Stimulated activated CD4-positive, alpha-beta T cell treated with anti-CD3 and anti-CD28 coated beads, TNF-alpha, amount 100 ng/mL, for 1 hour (primary cell): ENCODE results near the gene DIP2C.

ENCODE experiments used
- DNase-seq, 3 donors: peaks; one replicate each; pipeline ENCODE4 v3.0.0-alpha.2; 2020; ENCODE audit warnings: low read depth in 3 of 3, low spot score in 1 of 3

The DIP2C gene

GRCh38 chr10:557792-558328 is 131.6 kb downstream of the DIP2C start:
- DNase-seq: no peak

GRCh38 chr10:556971-557637 is 132.4 kb downstream of the DIP2C start:
- no peak for DNase-seq

DNA sequence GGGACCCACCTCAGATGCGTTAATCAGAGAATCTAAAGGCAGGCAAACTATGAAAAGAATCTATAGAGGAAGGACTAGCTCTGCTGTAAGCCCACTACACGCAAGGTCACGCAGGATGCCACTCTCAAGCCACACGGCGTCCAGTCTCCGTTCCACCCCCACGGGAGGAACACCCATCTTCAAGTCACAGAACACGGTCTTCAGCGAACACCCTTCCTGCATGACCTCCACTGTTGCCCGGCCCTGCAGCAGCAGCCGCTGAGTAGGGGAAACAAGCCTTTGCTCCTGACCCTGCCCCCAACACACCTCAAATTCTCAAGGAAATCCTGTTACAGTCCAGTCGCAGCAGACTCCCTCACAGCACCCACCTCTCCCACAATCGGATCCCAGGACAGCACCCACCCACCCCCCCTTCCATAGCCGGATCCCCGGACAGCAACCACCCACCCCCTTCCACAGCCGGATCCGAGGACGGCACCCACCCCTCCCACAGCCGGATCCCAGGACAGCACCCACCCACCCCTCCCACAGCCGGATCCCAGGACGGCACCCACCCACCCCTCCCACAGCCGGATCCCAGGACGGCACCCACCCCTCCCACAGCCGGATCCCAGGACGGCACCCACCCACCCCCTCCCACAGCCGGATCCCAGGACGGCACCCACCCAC is 133.7 kb downstream of the DIP2C start:
- no peak for DNase-seq

GRCh38 chr10:555281-555680 is 134.2 kb downstream of the DIP2C start:
- DNase-seq: no peak

- no peak for DNase-seq
Observed at GRCh38 chr10:554182-554848, 135.2 kb downstream of the DIP2C start.

DNA sequence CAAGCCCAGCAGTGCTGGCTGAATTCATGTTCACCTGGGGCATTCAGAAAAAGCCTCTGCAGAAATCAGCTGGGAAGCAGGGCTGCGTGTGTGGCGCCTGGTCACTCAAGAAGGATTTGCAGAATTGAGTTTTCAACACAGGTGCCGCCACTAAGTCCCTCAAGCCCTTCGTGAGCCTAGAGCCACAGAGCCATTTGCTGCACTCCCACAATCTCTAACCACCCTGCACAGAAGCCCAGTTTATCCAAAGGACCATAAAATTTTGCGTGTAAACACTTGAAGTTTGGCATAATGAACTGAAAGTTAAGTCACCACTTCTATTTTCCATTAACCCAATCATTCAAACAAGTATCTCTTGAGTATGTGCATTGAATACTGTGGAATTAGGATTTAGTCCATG is 136.2 kb downstream of the DIP2C start:
- DNase-seq: no peak

DNA sequence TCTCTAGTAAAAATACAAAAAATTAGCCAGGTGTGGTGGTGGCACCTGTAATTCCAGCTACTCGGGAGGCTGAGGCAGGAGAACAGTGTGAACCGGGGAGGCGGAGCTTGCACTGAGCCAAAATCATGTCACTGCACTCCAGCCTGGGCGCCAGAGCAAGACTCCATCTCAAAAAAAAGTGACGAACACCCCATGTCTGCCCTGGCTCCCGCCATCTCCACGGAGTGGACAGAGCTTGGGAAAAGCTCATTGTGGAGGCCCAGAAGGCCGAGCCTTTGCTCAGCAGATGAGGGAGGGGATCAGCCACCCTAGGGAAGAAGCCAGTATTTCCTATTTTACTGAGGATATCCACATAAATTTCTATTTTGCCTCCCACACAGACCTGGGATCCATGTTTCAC is 136.8 kb downstream of the DIP2C start:
- no peak for DNase-seq

GRCh38 chr10:551373-552252 is 137.9 kb downstream of the DIP2C start:
- DNase-seq: no peak

DNA sequence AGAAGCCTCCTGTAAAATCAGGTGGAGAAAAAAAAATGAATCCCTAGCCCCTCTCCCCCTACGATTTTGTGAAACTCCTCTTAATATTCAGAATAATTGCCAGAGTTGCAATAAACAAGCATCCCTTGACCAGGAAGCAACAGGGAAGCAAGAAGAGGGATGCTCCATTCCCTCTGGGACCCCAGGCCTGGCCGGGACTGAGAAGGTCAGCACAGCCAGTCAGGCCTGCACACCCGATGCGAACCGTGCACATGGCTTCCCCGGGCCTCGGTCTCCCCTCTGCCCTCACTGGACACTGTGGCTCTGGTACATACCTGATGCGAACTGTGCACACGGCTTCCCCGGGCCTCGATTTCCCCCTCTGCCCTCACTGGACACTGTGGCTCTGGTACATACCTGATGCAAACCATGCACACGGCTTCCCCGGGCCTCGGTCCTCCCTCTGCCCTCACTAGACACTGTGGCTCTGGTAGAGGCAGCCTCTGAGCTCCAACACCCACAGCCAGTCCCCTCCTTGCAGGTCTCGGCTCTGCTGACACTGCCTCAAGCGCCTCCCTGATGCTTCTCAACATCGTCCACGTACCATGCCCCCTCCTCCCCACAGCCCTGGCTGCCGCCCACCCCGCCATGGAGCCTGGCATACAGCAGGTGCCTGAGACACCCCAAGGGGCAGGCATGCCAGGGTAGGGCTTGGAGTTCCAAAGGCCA is 138.6 kb downstream of the DIP2C start:
- no peak for DNase-seq

DNA sequence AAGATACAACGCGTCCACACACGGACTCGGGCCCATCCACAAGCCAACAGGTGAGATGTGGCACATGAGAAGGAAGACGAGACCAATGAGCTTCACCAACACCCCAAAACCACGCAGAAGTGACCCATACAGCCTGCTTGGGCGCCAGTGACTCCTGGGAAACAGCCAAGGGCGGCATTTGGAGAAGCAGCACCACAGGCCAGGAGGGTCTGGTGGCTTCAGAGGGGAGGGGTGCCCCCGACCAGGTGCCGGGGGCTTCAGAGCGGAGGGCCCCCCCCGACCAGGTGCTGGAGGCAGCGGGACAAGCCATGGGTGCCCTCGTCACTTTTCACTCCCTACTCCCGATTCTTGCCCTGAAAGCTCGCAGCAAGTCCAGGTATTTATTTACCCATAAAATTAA is 140.1 kb downstream of the DIP2C start:
- no peak for DNase-seq

- no peak for DNase-seq
Observed at GRCh38 chr10:548238-548901, 141.1 kb downstream of the DIP2C start.

GRCh38 chr10:547591-548081 is 141.8 kb downstream of the DIP2C start:
- no peak for DNase-seq

- no peak for DNase-seq
Observed at GRCh38 chr10:546971-547590, 142.4 kb downstream of the DIP2C start.

DNA sequence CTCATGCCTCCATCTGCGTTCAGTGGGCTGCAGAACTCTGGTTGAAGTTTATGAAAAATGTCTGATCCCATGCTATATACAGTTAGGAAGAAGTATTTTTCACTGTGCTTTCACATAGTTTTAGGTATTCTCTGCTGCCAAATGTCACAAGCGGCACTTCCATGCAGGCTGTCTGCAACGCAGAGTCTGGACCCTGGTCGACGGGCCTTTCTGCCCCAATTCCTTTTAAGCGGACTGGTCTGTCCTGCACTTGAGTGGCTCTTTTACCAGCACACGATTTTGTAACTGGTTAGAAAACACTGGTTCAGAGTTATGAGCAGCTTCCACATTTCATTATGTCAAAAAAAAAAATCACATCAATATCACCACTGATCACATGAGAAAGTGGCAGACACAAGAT is 143.0 kb downstream of the DIP2C start:
- DNase-seq: no peak

GRCh38 chr10:543862-544822 is 145.3 kb downstream of the DIP2C start:
- DNase-seq: no peak

DNA sequence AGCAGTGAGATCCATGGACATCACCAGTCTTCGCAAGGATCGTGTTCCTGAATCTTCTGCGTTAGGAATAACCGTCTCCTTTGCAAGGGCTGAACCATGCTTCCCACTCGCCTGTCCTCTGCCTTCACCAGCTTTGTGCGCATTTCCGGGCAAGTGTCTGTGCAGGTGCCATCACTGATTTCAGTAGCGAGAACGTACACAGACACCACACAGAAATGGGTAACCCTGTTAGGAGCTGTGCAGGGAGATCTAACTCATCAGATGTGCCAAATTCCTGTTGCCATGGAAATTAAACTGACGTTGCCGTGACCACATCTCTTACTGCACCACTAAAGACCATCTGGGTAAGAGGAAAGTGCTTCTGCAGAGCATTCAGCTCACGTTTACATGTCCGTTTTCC is 146.3 kb downstream of the DIP2C start:
- no peak for DNase-seq

DNA sequence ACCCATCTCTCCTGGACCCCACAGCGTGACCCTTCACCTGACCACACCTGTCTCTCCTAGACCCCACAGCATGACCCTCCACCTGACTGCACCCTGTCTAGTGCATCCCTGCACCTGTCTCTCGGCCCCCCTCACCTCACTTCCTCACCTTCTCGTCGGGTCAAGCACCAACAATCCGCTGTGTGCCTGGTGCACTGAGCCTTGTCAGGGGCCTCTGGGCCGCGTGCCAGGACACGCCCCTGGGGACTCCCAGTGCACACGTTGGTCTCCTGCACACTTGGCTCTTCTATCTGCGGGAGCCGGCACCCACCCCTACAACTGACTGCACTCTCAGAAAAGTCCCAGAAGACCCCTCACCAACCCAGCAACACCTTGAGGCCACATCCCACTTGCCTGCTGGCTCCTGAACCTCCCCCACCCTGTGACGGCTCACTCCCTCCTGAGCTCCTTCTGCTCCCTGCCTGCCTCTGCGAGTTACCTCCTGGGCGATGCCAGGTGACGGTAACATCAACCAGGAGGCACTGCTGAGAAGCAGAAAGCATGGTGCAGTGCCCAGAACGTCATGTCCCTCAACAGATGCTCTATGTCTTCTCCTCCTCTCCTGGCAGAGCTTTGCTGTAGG is 147.6 kb downstream of the DIP2C start:
- no peak for DNase-seq

DNA sequence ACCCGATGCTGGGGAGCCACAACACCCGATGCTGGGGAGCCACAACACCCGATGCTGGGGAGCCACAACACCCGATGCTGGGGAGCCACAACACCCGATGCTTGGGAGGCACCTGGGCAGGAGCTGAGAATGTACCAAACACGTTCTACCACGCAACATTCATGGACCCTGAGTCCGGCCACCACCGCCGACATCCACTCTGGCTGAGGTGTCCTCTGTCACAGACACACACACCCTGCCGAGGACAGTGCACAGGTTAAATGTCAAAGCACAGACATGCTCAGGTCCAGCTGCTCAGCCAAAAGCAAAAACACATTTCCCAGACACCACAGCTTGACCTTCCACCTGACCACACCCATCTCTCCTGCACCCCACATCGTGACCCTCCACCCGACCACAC is 148.4 kb downstream of the DIP2C start:
- no peak for DNase-seq
